Peyer's patch (tissue), 4 donors: Measurements from ENCODE around the gene SNORC. TPM values are rescaled to one million over a fixed set of nuclear protein-coding genes. Genes with fewer than 3 reads are reported as not detected.

Source experiments
- DNase-seq, 3 donors: peaks; one replicate each; pipeline ENCODE4 v3.0.0-alpha.2; 2017 to 2019
- H3K27ac ChIP-seq, 4 donors: fragments of 200-600 bp; sonication (generic); one replicate each; pipeline ENCODE4 v1.5.1; 2016 to 2019
- H3K27me3 ChIP-seq, 2 donors: fragments of 200-600 bp; sonication (generic); one replicate each; pipeline ENCODE4 v1.5.1; 2019
- H3K36me3 ChIP-seq, 3 donors: fragments of 200-600 bp; sonication (generic); one replicate each; pipeline ENCODE4 v1.5.1; 2016 to 2019
- H3K4me1 ChIP-seq, 4 donors: fragments of 200-600 bp; sonication (generic); one replicate each; pipeline ENCODE4 v1.5.1; 2016 to 2019
- H3K4me3 ChIP-seq, 4 donors: fragments of 200-600 bp; sonication (generic); 1 replicate in 3 of 4; 2 replicates in 1 of 4; pipeline ENCODE4 v1.5.1; 2016 to 2019; ENCODE audit warnings: mild to moderate bottlenecking in 1 of 4
- H3K9me3 ChIP-seq, 4 donors: fragments of 200-600 bp; sonication (generic); one replicate each; pipeline ENCODE4 v1.5.1; 2016 to 2019; ENCODE audit warnings: mild to moderate bottlenecking in 1 of 4
- CTCF ChIP-seq, 6 experiments: fragments of 450-650 bp in 4 of 6; fragments of 200-600 bp in 2 of 6; sonication (generic) in 1 of 6; IDR thresholded peaks; one replicate each; pipeline ENCODE4 v1.5.1; 2017 to 2019; ENCODE audit warnings: antibody characterized with exemption in 6 of 6, mild to moderate bottlenecking in 3 of 6, moderate library complexity in 1 of 6
- POLR2A ChIP-seq, 2 donors: fragments of 450-650 bp; IDR thresholded peaks; one replicate each; pipeline ENCODE4 v1.5.1; 2017; ENCODE audit warnings: antibody characterized with exemption in 2 of 2, mild to moderate bottlenecking in 2 of 2, moderate library complexity in 2 of 2
- total RNA-seq, 4 donors: library from RNA; depleted of rRNA; stranded (reverse); fragments of >200 nt; gene quantifications; one replicate each; pipeline ENCODE4 v1.1.0, GENCODE V29; 2016

SNORC gene
- 1 to 10 TPM; 3.5 to 9.7 (median 7.3) TPM for total RNA-seq

GRCh38 chr2:232870018-232870765 is at the start of gene SNORC:
Gene SNORC (plus strand): TSS chr2:232870264. CDS start chr2:232870342, 78 bp downstream.
- H3K27me3 ChIP-seq = no peaks in the 10 kb centered on the region
- no peaks in the 10 kb centered on the region for H3K9me3 ChIP-seq
- no peak within 1 kb of the TSS for H3K4me3 ChIP-seq
- H3K4me1 ChIP-seq = peaks cover 0 to 20% (median 3%) of the 10 kb centered on the region in 4 donors
- H3K27ac ChIP-seq = no peak within 1 kb of the TSS
- no peaks in the 10 kb centered on the region for H3K36me3 ChIP-seq
- TF ChIP-seq POLR2A (IDR thresholded peaks at IDR 0.05) (no peak), CTCF (IDR thresholded peaks at IDR 0.05) (no peak)
- peak in 1 of 3 donors; percentile 35 for DNase-seq

- Histone ChIP-seq H3K4me1 (no peaks in the 10 kb centered on the region), H3K4me3 (no peak overlapping the region), H3K36me3 (peaks cover 0 to 79% (median 0%) of the 10 kb centered on the region in 3 donors), H3K9me3 (no peaks in the 10 kb centered on the region), H3K27ac (no peak overlapping the region), H3K27me3 (no peaks in the 10 kb centered on the region)
- DNase-seq = no peak
- no peak for TF ChIP-seq POLR2A (IDR thresholded peaks at IDR 0.05)
- no peak for TF ChIP-seq CTCF (IDR thresholded peaks at IDR 0.05)
Observed at GRCh38 chr2:232829988-232830387, 40.1 kb upstream of the SNORC start.

- Histone ChIP-seq H3K4me3 (no peak overlapping the region), H3K36me3 (peaks cover 0 to 73% (median 0%) of the 10 kb centered on the region in 3 donors), H3K9me3 (no peaks in the 10 kb centered on the region), H3K27ac (no peak overlapping the region), H3K4me1 (peaks cover 0 to 7% (median 0%) of the 10 kb centered on the region in 4 donors), H3K27me3 (no peaks in the 10 kb centered on the region)
- DNase-seq = no peak
- TF ChIP-seq CTCF (IDR thresholded peaks at IDR 0.05) (no peak), POLR2A (IDR thresholded peaks at IDR 0.05) (no peak)
Observed at GRCh38 chr2:232831496-232831895, 38.6 kb upstream of the SNORC start.

- TF ChIP-seq POLR2A (IDR thresholded peaks at IDR 0.05) (no peak), CTCF (IDR thresholded peaks at IDR 0.05) (no peak)
- H3K9me3 ChIP-seq = no peaks in the 10 kb centered on the region
- peaks cover 5 to 26% (median 10%) of the 10 kb centered on the region in 4 donors for H3K4me1 ChIP-seq
- no peaks in the 10 kb centered on the region for H3K27me3 ChIP-seq
- peaks cover 0 to 65% (median 0%) of the 10 kb centered on the region in 3 donors for H3K36me3 ChIP-seq
- DNase-seq = no peak
- no peak overlapping the region for H3K27ac ChIP-seq
- H3K4me3 ChIP-seq = no peak overlapping the region
Observed at GRCh38 chr2:232833830-232834229, 36.2 kb upstream of the SNORC start.

- peaks cover 0 to 63% (median 0%) of the 10 kb centered on the region in 3 donors for H3K36me3 ChIP-seq
- peaks cover 5 to 31% (median 13%) of the 10 kb centered on the region in 4 donors for H3K4me1 ChIP-seq
- H3K27me3 ChIP-seq = no peaks in the 10 kb centered on the region
- no peaks in the 10 kb centered on the region for H3K9me3 ChIP-seq
- peak in 2 of 3 donors; percentile 57 to 60 for DNase-seq
- peak overlapping the region in 1 of 4 donors; percentile 59 for H3K27ac ChIP-seq
- H3K4me3 ChIP-seq = peak overlapping the region in 1 of 4 donors; percentile 2
- TF ChIP-seq CTCF (IDR thresholded peaks at IDR 0.05) (peak in 1 of 6 experiments; percentile 16), POLR2A (IDR thresholded peaks at IDR 0.05) (no peak)
Observed at GRCh38 chr2:232835687-232836208, 34.3 kb upstream of the SNORC start.
